DND-41 (cell line): ENCODE results near the gene ZNF117.
"Not testable (repeated sequence)": the region's sequence is repeated elsewhere in the genome, so short reads cannot be mapped to it uniquely, and the experiment has no call there.

Experiments used
- ATAC-seq: fragments of 200-7000 bp; cut with Tn5 transposase; 3 replicates; pipeline ENCODE4 v1.9.1; 2021; ENCODE audit warnings: low read depth; ENCODE audit not compliant: insufficient read depth
- DNase-seq: peaks from one replicate; pipeline ENCODE4 v3.0.0-alpha.2; 2020
- H2AFZ ChIP-seq: 2 replicates; pipeline ENCODE4 v1.6.0; 2012; ENCODE audit warnings: low read depth, low read length
- H3K27ac ChIP-seq: 2 replicates; pipeline ENCODE4 v1.5.1; 2012; ENCODE audit warnings: low read length, inconsistent platforms
- H3K27me3 ChIP-seq: fragments of 200-600 bp; sonication (generic); 2 replicates; pipeline ENCODE4 v1.6.0; 2012; ENCODE audit warnings: low read length, mild to moderate bottlenecking, inconsistent platforms; ENCODE audit not compliant: insufficient read depth, poor library complexity
- H3K36me3 ChIP-seq: 2 replicates; pipeline ENCODE4 v1.5.1; 2012; ENCODE audit warnings: low read length, inconsistent platforms; ENCODE audit not compliant: insufficient read depth
- H3K4me1 ChIP-seq: 2 replicates; pipeline ENCODE4 v1.5.1; 2012; ENCODE audit warnings: mild to moderate bottlenecking, low read length; ENCODE audit not compliant: insufficient read depth
- H3K4me2 ChIP-seq: 2 replicates; pipeline ENCODE4 v1.6.0; 2012; ENCODE audit warnings: mild to moderate bottlenecking, moderate library complexity, low read length, inconsistent platforms; ENCODE audit not compliant: insufficient read depth
- H3K4me3 ChIP-seq, 2 experiments: fragments of 200-600 bp in 1 of 2; shearing (Covaris generic) in 1 of 2; 2 replicates each; pipeline ENCODE4 v1.5.1; 2012 to 2016; ENCODE audit warnings: inconsistent platforms in 2 of 2, low read length in 2 of 2, mild to moderate bottlenecking in 2 of 2, low read depth in 1 of 2, moderate library complexity in 1 of 2
- H3K79me2 ChIP-seq: 2 replicates; pipeline ENCODE4 v1.6.0; 2012; ENCODE audit warnings: low read length, inconsistent platforms; ENCODE audit not compliant: insufficient read depth
- H3K9ac ChIP-seq: 2 replicates; pipeline ENCODE4 v1.6.0; 2012; ENCODE audit warnings: low read depth, mild to moderate bottlenecking, inconsistent platforms, low read length, moderate library complexity
- H3K9me3 ChIP-seq: 2 replicates; pipeline ENCODE4 v1.5.1; 2012; ENCODE audit warnings: low read length, moderate library complexity, mild to moderate bottlenecking, inconsistent platforms; ENCODE audit not compliant: insufficient read depth, severe bottlenecking
- H4K20me1 ChIP-seq: 2 replicates; pipeline ENCODE4 v1.6.0; 2012; ENCODE audit warnings: low read length; ENCODE audit not compliant: insufficient read depth
- CTCF ChIP-seq: IDR thresholded peaks from 2 replicates; pipeline ENCODE4 v1.5.1; 2012; ENCODE audit warnings: borderline replicate concordance, low read length, moderate library complexity, mild to moderate bottlenecking; ENCODE audit not compliant: poor library complexity, severe bottlenecking; ENCODE audit errors: extremely low read depth
- EZH2 ChIP-seq: IDR thresholded peaks from 3 replicates; pipeline ENCODE4 v1.6.1; 2012; ENCODE audit warnings: borderline replicate concordance, low read depth, mild to moderate bottlenecking, moderate library complexity, low read length, inconsistent platforms; ENCODE audit not compliant: severe bottlenecking

The ZNF117 gene

GRCh38 chr7:64947252-64948000 is 43.4 kb downstream of the ZNF117 start:
- Histone ChIP-seq H3K27ac (no peak overlapping the region), H3K27me3 (no peaks in the 10 kb centered on the region), H3K79me2 (no peaks in the 10 kb centered on the region), H3K9ac (no peak overlapping the region), H3K4me2 (no peak overlapping the region), H3K9me3 (no peaks in the 10 kb centered on the region), H3K4me3 (no peak overlapping the region), H2AFZ (no peak overlapping the region), H3K4me1 (no peaks in the 10 kb centered on the region), H4K20me1 (no peaks in the 10 kb centered on the region), H3K36me3 (no peaks in the 10 kb centered on the region)
- DNase-seq (no peak), ATAC-seq (no peak)
- no peak for TF ChIP-seq EZH2

- Histone ChIP-seq H2AFZ (no peak overlapping the region), H3K36me3 (no peaks in the 10 kb centered on the region), H3K4me3 (no peak overlapping the region), H3K27me3 (no peaks in the 10 kb centered on the region), H3K4me1 (no peaks in the 10 kb centered on the region), H3K9ac (no peak overlapping the region), H3K27ac (no peak overlapping the region), H3K79me2 (no peaks in the 10 kb centered on the region), H3K9me3 (no peaks in the 10 kb centered on the region), H4K20me1 (no peaks in the 10 kb centered on the region), H3K4me2 (no peak overlapping the region)
- peak; percentile 49 for TF ChIP-seq CTCF
- no peak for TF ChIP-seq EZH2
- no peak for ATAC-seq
- DNase-seq: peak; percentile 20
Observed at GRCh38 chr7:64946772-64947171, 44.1 kb downstream of the ZNF117 start.

GRCh38 chr7:64945503-64946175 is 45.2 kb downstream of the ZNF117 start:
- ATAC-seq (0 out of 3 replicates have a peak, but pooled peaks have one; percentile 17), DNase-seq (no peak)
- no peak overlapping the region for H3K27ac ChIP-seq
- no peak for TF ChIP-seq CTCF
- TF ChIP-seq EZH2: no peak
- H3K36me3 ChIP-seq: no peaks in the 10 kb centered on the region
- no peak overlapping the region for H2AFZ ChIP-seq
- no peaks in the 10 kb centered on the region for H4K20me1 ChIP-seq
- H3K9me3 ChIP-seq: no peaks in the 10 kb centered on the region
- H3K27me3 ChIP-seq: no peaks in the 10 kb centered on the region
- no peak overlapping the region for H3K4me3 ChIP-seq
- no peaks in the 10 kb centered on the region for H3K79me2 ChIP-seq
- H3K9ac ChIP-seq: no peak overlapping the region
- no peaks in the 10 kb centered on the region for H3K4me1 ChIP-seq
- no peak overlapping the region for H3K4me2 ChIP-seq

- not testable (repeated sequence) for ATAC-seq, H3K79me2 ChIP-seq, H3K4me1 ChIP-seq, H3K9me3 ChIP-seq, H3K27ac ChIP-seq, H3K27me3 ChIP-seq, H4K20me1 ChIP-seq, H3K9ac ChIP-seq, DNase-seq, H3K4me2 ChIP-seq, H3K36me3 ChIP-seq, H2AFZ ChIP-seq, H3K4me3 ChIP-seq
Observed at GRCh38 chr7:64944667-64945502, 46.0 kb downstream of the ZNF117 start.

GRCh38 chr7:64940021-64940420 is 50.8 kb downstream of the ZNF117 start:
- not testable (repeated sequence) for H3K9me3 ChIP-seq, H3K9ac ChIP-seq, H2AFZ ChIP-seq, H3K27ac ChIP-seq, ATAC-seq, H3K4me3 ChIP-seq, H4K20me1 ChIP-seq, H3K4me1 ChIP-seq, H3K27me3 ChIP-seq, H3K36me3 ChIP-seq, H3K79me2 ChIP-seq, H3K4me2 ChIP-seq, DNase-seq
